UCSD-AML1 (cell line): Measurements from ENCODE around the gene AHRR.
"Not testable (repeated sequence)": the region's sequence is repeated elsewhere in the genome, so short reads cannot be mapped to it uniquely, and the experiment has no call there.

Source experiments
- DNase-seq: peaks from one replicate; lab custom pipeline; 2025; ENCODE audit not compliant: unreplicated experiment; lab: John Stamatoyannopoulos, UW

The AHRR gene

GRCh38 chr5:362978-363765 is 41.7 kb downstream of the AHRR start:
- no peak for DNase-seq

GRCh38 chr5:364497-364896 is 43.0 kb downstream of the AHRR start:
- no peak for DNase-seq

GRCh38 chr5:366541-367357 is 45.2 kb downstream of the AHRR start:
- DNase-seq, result no peak

GRCh38 chr5:367358-368130 is 46.0 kb downstream of the AHRR start:
- DNase-seq, result no peak

GRCh38 chr5:368183-369084 is 46.9 kb downstream of the AHRR start:
- DNase-seq, result peak; percentile 47

GRCh38 chr5:369151-369868 is 47.8 kb downstream of the AHRR start:
- DNase-seq, result no peak

- not testable (repeated sequence) for DNase-seq
Measured at GRCh38 chr5:369869-370236, 48.3 kb downstream of the AHRR start.

- DNase-seq, result no peak
Measured at GRCh38 chr5:370311-370958, 48.9 kb downstream of the AHRR start.

GRCh38 chr5:370959-371810 is 49.7 kb downstream of the AHRR start:
- DNase-seq, result no peak

- peak; percentile 62 for DNase-seq
Measured at GRCh38 chr5:371811-372555, 50.5 kb downstream of the AHRR start.

GRCh38 chr5:372556-372995 is 51.1 kb downstream of the AHRR start:
- DNase-seq, result no peak

- no peak for DNase-seq
Measured at GRCh38 chr5:372996-373709, 51.6 kb downstream of the AHRR start.

- peak; percentile 59 for DNase-seq
Measured at GRCh38 chr5:373710-374602, 52.4 kb downstream of the AHRR start.

GRCh38 chr5:374631-375335 is 53.3 kb downstream of the AHRR start:
- DNase-seq, result no peak

GRCh38 chr5:375336-375920 is 53.9 kb downstream of the AHRR start:
- no peak for DNase-seq
